ENCODE results near the gene PSRC1.

- no peak for TF ChIP-seq CTCF (conservative IDR thresholded peaks at IDR 0.05; ENCODE audit: low read depth, low read length)
- TF ChIP-seq EZH2 (IDR thresholded peaks at IDR 0.05; ENCODE audit: borderline replicate concordance, low read depth, low read length, poor library complexity, severe bottlenecking), result no peak
Observed at GRCh38 chr1:109273570-109274288, 9.2 kb downstream of the PSRC1 start.
